Erythroblast (primary cell): Measurements from ENCODE around the gene CCDC127.

ENCODE experiments used
- GATA1 ChIP-seq: IDR thresholded peaks from 2 replicates; pipeline ENCODE4 v1.6.1; 2011; ENCODE audit warnings: low read depth, mild to moderate bottlenecking, control low read depth, low read length, moderate library complexity
- POLR2A ChIP-seq: IDR thresholded peaks from 2 replicates; pipeline ENCODE4 v1.6.1; 2011; ENCODE audit warnings: mild to moderate bottlenecking, low read length

DNA sequence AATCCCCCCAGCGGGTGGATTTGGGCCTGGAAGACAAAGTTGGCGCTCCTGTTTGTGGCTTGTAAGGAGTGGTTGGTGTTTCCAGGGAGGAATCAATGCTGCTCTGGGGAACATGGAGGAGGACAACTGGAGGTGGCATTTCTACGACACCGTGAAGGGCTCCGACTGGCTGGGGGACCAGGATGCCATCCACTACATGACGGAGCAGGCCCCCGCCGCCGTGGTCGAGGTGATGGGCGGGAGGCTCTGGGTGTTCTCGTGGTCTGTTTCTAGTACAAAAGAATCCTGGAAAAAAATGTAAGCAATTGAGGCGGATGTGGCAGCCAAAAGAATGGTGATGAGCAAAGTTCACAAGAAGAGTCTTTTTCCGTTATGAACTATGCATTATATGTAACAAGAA, 7.4 kb upstream of the CCDC127 start:
- TF ChIP-seq POLR2A = no peak
- TF ChIP-seq GATA1 = no peak
